Jurkat, Clone E6-1 (cell line): ENCODE data around the gene ARHGAP44.

Experiments used
- DNase-seq: peaks from one replicate; pipeline ENCODE4 v3.0.0-alpha.2; 2011; ENCODE audit warnings: low read depth, low spot score
- H3K4me3 ChIP-seq: 2 replicates; pipeline ENCODE4 v1.5.1; 2011; ENCODE audit warnings: mild to moderate bottlenecking, low read length, control low read depth, moderate library complexity

The ARHGAP44 gene

DNA sequence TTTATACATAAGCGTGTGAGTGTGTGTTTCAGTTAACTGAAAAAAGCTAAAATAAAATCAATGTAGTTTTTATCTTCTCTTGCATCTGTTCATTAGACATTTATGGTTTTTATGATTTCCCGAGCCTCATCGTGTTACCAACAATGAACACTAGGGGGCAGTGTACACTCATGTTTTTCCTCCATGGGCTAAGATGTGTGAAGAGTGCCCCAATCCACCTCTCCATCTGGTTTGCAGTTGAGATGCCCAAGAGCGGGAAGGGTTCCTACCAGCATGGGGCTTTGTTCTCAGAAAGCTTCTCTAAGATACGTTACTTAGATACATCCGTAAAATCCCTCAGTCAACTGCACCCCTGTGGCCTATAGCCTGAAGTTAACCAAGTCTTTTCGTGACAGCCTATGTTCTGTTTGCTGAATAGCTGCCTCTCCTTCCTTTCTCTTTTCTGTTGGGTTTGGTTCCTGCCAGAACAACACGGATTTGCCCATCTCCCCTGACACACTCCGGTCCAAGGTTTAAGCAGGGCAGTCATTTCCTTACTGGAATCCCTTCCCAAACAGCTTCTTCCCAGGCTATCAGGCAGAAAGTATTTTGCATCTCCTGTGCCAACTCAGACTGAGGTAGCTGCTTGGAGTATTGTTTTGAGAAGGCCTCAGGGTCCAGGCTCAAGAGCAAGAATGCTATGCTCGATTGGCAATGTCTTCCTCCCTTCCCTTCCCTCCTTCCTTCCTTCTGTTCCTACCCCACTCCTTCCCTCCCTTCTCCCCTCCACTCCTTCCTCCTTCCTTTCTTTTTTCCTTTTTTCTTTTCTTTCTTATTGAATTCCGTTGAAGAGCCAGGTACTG lies 241.4 kb downstream of the ARHGAP44 start:
- no peak overlapping the region for H3K4me3 ChIP-seq
- peak; percentile 53 for DNase-seq

DNA sequence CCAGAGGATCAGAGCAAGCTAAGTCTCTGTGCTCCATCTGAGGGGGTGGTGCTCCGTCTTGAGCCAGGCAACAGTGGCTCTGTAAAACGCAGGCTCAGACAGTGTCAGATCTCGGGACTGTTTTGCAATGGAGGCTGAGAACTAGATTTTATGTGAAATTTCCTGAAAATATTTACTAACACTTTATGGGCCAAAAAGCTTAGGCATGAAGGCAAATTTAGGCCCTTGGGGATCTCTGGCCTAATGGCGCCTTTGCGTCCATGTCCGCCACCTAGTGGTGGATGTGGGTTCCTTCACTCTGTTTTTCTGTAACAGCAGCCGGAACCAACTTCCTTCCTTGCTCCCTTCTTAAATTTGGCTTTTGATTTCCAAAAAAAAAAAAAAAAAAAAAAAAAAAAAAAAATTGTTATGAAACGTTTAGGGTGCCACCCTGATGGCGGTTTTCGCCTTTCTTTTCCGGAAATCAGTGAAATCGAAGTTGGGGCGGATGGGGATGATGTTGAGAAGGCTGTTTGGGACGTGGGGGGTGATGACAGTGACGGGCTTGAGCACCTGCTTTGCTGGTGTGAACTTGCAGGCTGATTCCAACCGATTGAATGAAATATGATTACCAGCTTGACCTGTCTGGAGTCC lies 242.5 kb downstream of the ARHGAP44 start:
- H3K4me3 ChIP-seq = no peak overlapping the region
- DNase-seq = peak; percentile 54

DNA sequence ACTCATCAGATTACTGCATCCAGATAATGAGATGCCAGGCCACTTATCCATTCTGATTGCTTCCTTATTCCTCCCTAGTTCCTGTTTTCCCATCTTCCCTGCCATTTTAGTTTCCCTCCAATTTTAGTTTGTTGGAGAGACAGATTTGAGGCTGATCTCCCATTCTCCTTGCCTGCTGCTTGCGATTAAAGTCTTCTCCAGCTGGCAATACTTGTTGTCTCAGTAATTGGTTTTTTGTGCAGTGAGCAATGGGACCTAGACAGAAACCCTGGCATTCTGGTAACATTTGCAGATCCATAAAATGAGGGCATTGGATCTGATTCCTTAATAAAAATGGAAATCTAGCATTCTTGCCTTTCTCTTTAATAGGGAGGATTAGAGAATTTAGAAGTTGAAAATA lies 246.1 kb downstream of the ARHGAP44 start:
- no peak for DNase-seq
- no peak overlapping the region for H3K4me3 ChIP-seq

DNA sequence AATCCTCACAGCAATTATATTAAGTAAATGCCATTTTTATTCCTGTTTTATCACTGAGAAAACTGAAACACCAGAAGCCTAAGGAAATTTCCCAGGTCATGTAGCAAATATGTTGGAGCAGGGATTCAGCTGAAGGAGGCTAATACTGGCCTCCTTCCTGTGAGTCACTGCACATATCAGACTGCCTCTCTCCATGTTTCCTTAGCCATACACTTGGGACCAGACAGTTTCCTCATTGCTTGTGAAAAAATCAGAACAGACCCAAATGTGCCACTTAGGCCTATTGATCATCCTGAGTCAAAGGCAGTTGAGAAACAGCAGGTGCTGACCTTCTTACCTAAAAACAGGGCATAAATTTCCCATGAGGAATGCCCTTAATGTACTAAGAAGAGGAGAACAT lies 247.5 kb downstream of the ARHGAP44 start:
- DNase-seq = no peak

DNA sequence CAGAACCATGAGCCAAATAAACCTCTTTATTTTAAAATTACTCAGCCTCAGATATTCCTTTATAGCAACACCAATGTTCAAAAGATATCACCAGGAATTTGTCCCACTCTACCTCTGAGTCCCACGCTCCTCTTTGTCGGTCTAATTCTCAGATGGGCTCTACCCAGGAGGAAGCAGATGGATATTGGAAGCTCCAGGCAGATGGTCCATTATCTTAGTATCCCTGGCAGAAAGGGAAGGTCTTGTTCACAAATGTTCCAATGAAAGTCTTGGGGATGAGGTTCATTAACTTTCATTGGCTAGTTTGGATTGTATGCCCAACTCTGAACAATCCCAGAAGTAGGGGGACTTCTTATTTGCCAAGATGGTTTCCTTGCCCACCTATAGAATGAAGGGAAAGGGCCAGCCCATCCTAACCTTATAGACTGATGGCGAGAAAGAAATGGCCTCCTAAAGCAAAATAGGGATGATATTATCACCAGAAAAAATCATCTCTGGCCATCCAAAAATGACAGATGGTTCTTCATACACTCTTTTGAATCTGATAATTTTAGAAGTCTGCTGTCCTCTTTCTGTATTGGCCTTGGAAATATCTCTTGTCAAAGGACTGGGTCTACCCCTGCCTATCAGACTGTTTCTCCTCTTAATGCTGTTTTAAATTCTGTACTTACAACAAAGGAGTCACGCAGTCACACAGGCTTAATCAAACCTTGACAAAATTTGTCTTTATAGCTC lies 249.8 kb downstream of the ARHGAP44 start:
- H3K4me3 ChIP-seq = no peak overlapping the region
- DNase-seq = no peak

More for the DNA sequence above, 247.5 kb downstream of the ARHGAP44 start:
- H3K4me3 ChIP-seq = no peak overlapping the region
